H1 (cell line): ENCODE measurements around the gene RABL6.

ENCODE experiments used
- POLR2AphosphoS5 ChIP-seq: IDR thresholded peaks from 2 replicates; pipeline ENCODE4 v1.6.1; 2011; ENCODE audit warnings: low read depth, low read length
- RBBP5 ChIP-seq: IDR thresholded peaks from 2 replicates; pipeline ENCODE4 v1.7.1; 2012; ENCODE audit warnings: low read depth, mild to moderate bottlenecking, inconsistent platforms, low read length, moderate library complexity, borderline replicate concordance

- TF ChIP-seq POLR2AphosphoS5 (no peak), RBBP5 (no peak)
Observed at GRCh38 chr9:136805207-136805740, 2.5 kb upstream of the RABL6 start.
